ENCODE data around the gene OR1A1. TPM values are rescaled to one million over a fixed set of nuclear protein-coding genes. Genes with fewer than 3 reads are reported as not detected.

OR1A1 gene
- total RNA-seq: not detected

GRCh38 chr17:3207367-3207766 is at the start of gene OR1A1:
TSS of gene OR1A1 (plus strand) at chr17:3207667. CDS start at chr17:3215621, 7,954 bp downstream.
- no peak for DNase-seq
- H3K4me1 ChIP-seq: no peaks in the 10 kb centered on the region
- no peak within 1 kb of the TSS for H3K4me3 ChIP-seq
- H3K9me3 ChIP-seq: no peaks in the 10 kb centered on the region
- no peaks in the 10 kb centered on the region for H3K27me3 ChIP-seq
- H3K36me3 ChIP-seq: no peaks in the 10 kb centered on the region
- TF ChIP-seq EP300 (IDR thresholded peaks at IDR 0.05; ENCODE audit: low read depth): no peak
- TF ChIP-seq POLR2A (IDR thresholded peaks at IDR 0.05): no peak
- no peak for TF ChIP-seq POLR2AphosphoS5 (IDR thresholded peaks at IDR 0.05)
- TF ChIP-seq CTCF (IDR thresholded peaks at IDR 0.05): no peak
- H3K27ac ChIP-seq: no peak within 1 kb of the TSS
- in situ Hi-C loops (cut with MboI; ENCODE audit: low pct_ligation_motif_present in 1 of 4, low pct_unique_long_range_greater_than_20kb in 1 of 4, low sequenced_read_pairs in 3 of 4) (loop anchor here in 1 of 4 donors (25.0 kb wide), 1 partner anchor 105 kb away; no protein-coding TSS in a partner anchor), intact Hi-C loops (cut with DNase I; ENCODE audit: low total_unique reads) (no loop called here)
- 72% methylated on average over 7 of the region's 7 CpGs; no CpG with 5 or more reads in 1 of the 2 donors for WGBS, 2 donors (ENCODE audit: low coverage in 1 of 2)

GRCh38 chr17:3167574-3167973 is 39.9 kb upstream of the OR1A1 start:
- Histone ChIP-seq H3K4me3 (no peak overlapping the region), H3K27ac (no peak overlapping the region), H3K9me3 (peaks cover 0 to 6% of the 10 kb centered on the region in 2 donors), H3K27me3 (no peaks in the 10 kb centered on the region), H3K36me3 (no peaks in the 10 kb centered on the region), H3K4me1 (no peaks in the 10 kb centered on the region)
- TF ChIP-seq POLR2AphosphoS5 (IDR thresholded peaks at IDR 0.05): no peak
- in situ Hi-C loops (cut with MboI; ENCODE audit: low pct_ligation_motif_present in 1 of 4, low pct_unique_long_range_greater_than_20kb in 1 of 4, low sequenced_read_pairs in 3 of 4) (no loop called here), intact Hi-C loops (cut with DNase I; ENCODE audit: low total_unique reads) (no loop called here)
- DNase-seq: no peak
- WGBS, 2 donors (ENCODE audit: low coverage in 1 of 2): 36 to 64% methylated on average over 3 to 5 of the region's 5 CpGs

GRCh38 chr17:3189961-3190360 is 17.5 kb upstream of the OR1A1 start:
- 0 to 55% methylated on average over 1 to 4 of the region's 4 CpGs for WGBS, 2 donors (ENCODE audit: low coverage in 1 of 2)
- Histone ChIP-seq H3K4me3 (no peak overlapping the region), H3K36me3 (no peaks in the 10 kb centered on the region), H3K4me1 (no peaks in the 10 kb centered on the region), H3K27me3 (peaks cover 11% of the 10 kb centered on the region), H3K9me3 (no peaks in the 10 kb centered on the region), H3K27ac (no peak overlapping the region)
- intact Hi-C loops (cut with DNase I; ENCODE audit: low total_unique reads): no loop called here
- TF ChIP-seq CTCF (IDR thresholded peaks at IDR 0.05) (no peak), POLR2A (IDR thresholded peaks at IDR 0.05) (no peak), POLR2AphosphoS5 (IDR thresholded peaks at IDR 0.05) (no peak), EP300 (IDR thresholded peaks at IDR 0.05; ENCODE audit: low read depth) (no peak)
- no peak for DNase-seq
- in situ Hi-C loops (cut with MboI; ENCODE audit: low pct_ligation_motif_present in 1 of 4, low pct_unique_long_range_greater_than_20kb in 1 of 4, low sequenced_read_pairs in 3 of 4): no loop called here

- intact Hi-C loops (cut with DNase I; ENCODE audit: low total_unique reads) (no loop called here), in situ Hi-C loops (cut with MboI; ENCODE audit: low pct_ligation_motif_present in 1 of 4, low pct_unique_long_range_greater_than_20kb in 1 of 4, low sequenced_read_pairs in 3 of 4) (no loop called here)
- no peak within 1 kb of the TSS for H3K27ac ChIP-seq
- H3K9me3 ChIP-seq: no peaks in the 10 kb centered on the region
- no peaks in the 10 kb centered on the region for H3K4me1 ChIP-seq
- TF ChIP-seq POLR2AphosphoS5 (IDR thresholded peaks at IDR 0.05): no peak
- TF ChIP-seq POLR2A (IDR thresholded peaks at IDR 0.05): no peak
- TF ChIP-seq CTCF (IDR thresholded peaks at IDR 0.05): no peak
- TF ChIP-seq EP300 (IDR thresholded peaks at IDR 0.05; ENCODE audit: low read depth): no peak
- no peaks in the 10 kb centered on the region for H3K36me3 ChIP-seq
- H3K4me3 ChIP-seq: no peak within 1 kb of the TSS
- H3K27me3 ChIP-seq: peaks cover 11% of the 10 kb centered on the region
- 80 to 82% methylated on average over 4 of the region's 4 CpGs for WGBS, 2 donors (ENCODE audit: low coverage in 1 of 2)
- DNase-seq: no peak
These were observed 10.2 kb upstream of the OR1A1 start, which contains the start of gene OR1A2 for GRCh38 chr17:3197219-3197618. TSS of gene OR1A2 (plus strand) at chr17:3197519. CDS start at chr17:3197519, 0 bp downstream.

- Histone ChIP-seq H3K27me3 (no peaks in the 10 kb centered on the region), H3K9me3 (no peaks in the 10 kb centered on the region), H3K4me3 (no peak overlapping the region), H3K27ac (no peak overlapping the region), H3K4me1 (no peaks in the 10 kb centered on the region), H3K36me3 (no peaks in the 10 kb centered on the region)
- TF ChIP-seq POLR2A (IDR thresholded peaks at IDR 0.05) (no peak), POLR2AphosphoS5 (IDR thresholded peaks at IDR 0.05) (no peak), EP300 (IDR thresholded peaks at IDR 0.05; ENCODE audit: low read depth) (no peak), CTCF (IDR thresholded peaks at IDR 0.05) (no peak)
- DNase-seq: no peak
- WGBS, 2 donors (ENCODE audit: low coverage in 1 of 2): 87% methylated on average over 6 of the region's 6 CpGs; no CpG with 5 or more reads in 1 of the 2 donors
- intact Hi-C loops (cut with DNase I; ENCODE audit: low total_unique reads): no loop called here
- in situ Hi-C loops (cut with MboI; ENCODE audit: low pct_ligation_motif_present in 1 of 4, low pct_unique_long_range_greater_than_20kb in 1 of 4, low sequenced_read_pairs in 3 of 4): loop anchor here in 1 of 4 donors (25.0 kb wide), 1 partner anchor 104 kb away; no protein-coding TSS in a partner anchor
These were observed 1.0 kb downstream of the OR1A1 start for GRCh38 chr17:3208484-3208883.
